ENCODE measurements around the gene TINAGL1. TPM values are rescaled to one million over a fixed set of nuclear protein-coding genes. Genes with fewer than 3 reads are reported as not detected.

Gene TINAGL1
- total and polyA plus RNA-seq, 2 experiments from 2014 or later: 46.2 to 64.4 TPM

GRCh38 chr1:31607360-31607759 lies 31.0 kb downstream of the TINAGL1 start:
- Histone ChIP-seq H3K4me1 (ENCODE audit: insufficient read depth) (no peaks in the 10 kb centered on the region), H3K27ac (no peak overlapping the region), H3K4me3 (no peak overlapping the region), H2AFZ (no peak overlapping the region), H3K4me2 (no peak overlapping the region), H3K79me2 (no peaks in the 10 kb centered on the region), H3K9me2 (replicated peaks; ENCODE audit: insufficient read depth) (no peaks in the 10 kb centered on the region), H3K36me3 (replicated peaks; ENCODE audit: insufficient read depth, low read depth) (no peaks in the 10 kb centered on the region), H3K9me3 (ENCODE audit: low read depth) (no peaks in the 10 kb centered on the region), H4K20me1 (ENCODE audit: insufficient read depth, poor library complexity, severe bottlenecking) (no peaks in the 10 kb centered on the region), H3K27me3 (no peaks in the 10 kb centered on the region)
- 87% methylated on average over 5 of the region's 5 CpGs for WGBS (ENCODE audit: low lambda C conversion rate, missing lambda C conversion rate)
- DNase-seq (ENCODE audit: low spot score): no peak
- no peak for TF ChIP-seq CTCF (IDR thresholded peaks at IDR 0.05; ENCODE audit: poor library complexity)
- no peak for TF ChIP-seq EZH2 (IDR thresholded peaks at IDR 0.05; ENCODE audit: borderline replicate concordance)
- TF ChIP-seq EZH2phosphoT487 (IDR thresholded peaks at IDR 0.05; ENCODE audit: low read depth, severe bottlenecking, unreplicated experiment): no peak

GRCh38 chr1:31609514-31610118 lies 33.3 kb downstream of the TINAGL1 start:
- Histone ChIP-seq H3K27me3 (no peaks in the 10 kb centered on the region), H3K4me3 (no peak overlapping the region), H3K79me2 (no peaks in the 10 kb centered on the region), H3K27ac (no peak overlapping the region), H3K9me3 (ENCODE audit: low read depth) (no peaks in the 10 kb centered on the region), H3K36me3 (replicated peaks; ENCODE audit: insufficient read depth, low read depth) (no peaks in the 10 kb centered on the region), H3K4me1 (ENCODE audit: insufficient read depth) (no peaks in the 10 kb centered on the region), H4K20me1 (ENCODE audit: insufficient read depth, poor library complexity, severe bottlenecking) (no peaks in the 10 kb centered on the region), H3K9me2 (replicated peaks; ENCODE audit: insufficient read depth) (no peaks in the 10 kb centered on the region), H3K4me2 (no peak overlapping the region), H2AFZ (no peak overlapping the region)
- TF ChIP-seq CTCF (IDR thresholded peaks at IDR 0.05; ENCODE audit: poor library complexity) (no peak), EZH2phosphoT487 (IDR thresholded peaks at IDR 0.05; ENCODE audit: low read depth, severe bottlenecking, unreplicated experiment) (no peak), EZH2 (IDR thresholded peaks at IDR 0.05; ENCODE audit: borderline replicate concordance) (no peak)
- DNase-seq (ENCODE audit: low spot score): no peak
- WGBS (ENCODE audit: low lambda C conversion rate, missing lambda C conversion rate): 31% methylated on average over 1 of the region's 1 CpG

- WGBS (ENCODE audit: low lambda C conversion rate, missing lambda C conversion rate): 73% methylated on average over 8 of the region's 8 CpGs
- DNase-seq (ENCODE audit: low spot score): no peak
Measured at GRCh38 chr1:31614414-31615005, 38.2 kb downstream of the TINAGL1 start.

More at GRCh38 chr1:31614414-31615005, 38.2 kb downstream of the TINAGL1 start:
- Histone ChIP-seq H3K9me2 (replicated peaks; ENCODE audit: insufficient read depth) (no peaks in the 10 kb centered on the region), H3K27ac (no peak overlapping the region), H3K4me1 (ENCODE audit: insufficient read depth) (no peaks in the 10 kb centered on the region), H3K27me3 (peaks cover 10% of the 10 kb centered on the region), H3K79me2 (no peaks in the 10 kb centered on the region), H3K9me3 (ENCODE audit: low read depth) (no peaks in the 10 kb centered on the region), H3K4me2 (no peak overlapping the region), H3K36me3 (replicated peaks; ENCODE audit: insufficient read depth, low read depth) (no peaks in the 10 kb centered on the region), H4K20me1 (ENCODE audit: insufficient read depth, poor library complexity, severe bottlenecking) (no peaks in the 10 kb centered on the region), H2AFZ (no peak overlapping the region), H3K4me3 (no peak overlapping the region)
- TF ChIP-seq EZH2 (IDR thresholded peaks at IDR 0.05; ENCODE audit: borderline replicate concordance): no peak
- TF ChIP-seq EZH2phosphoT487 (IDR thresholded peaks at IDR 0.05; ENCODE audit: low read depth, severe bottlenecking, unreplicated experiment): no peak
- TF ChIP-seq CTCF (IDR thresholded peaks at IDR 0.05; ENCODE audit: poor library complexity): no peak
